ENCODE results near the gene KCNQ1. TPM values are rescaled to one million over a fixed set of nuclear protein-coding genes. Genes with fewer than 3 reads are reported as not detected.

Gene KCNQ1
- total and polyA plus RNA-seq, 2 experiments from 2014 or later: not detected

- WGBS, 2 experiments (ENCODE audit: low coverage in 1 of 2, low lambda C conversion rate in 2 of 2, missing lambda C conversion rate in 2 of 2): 55 to 61% methylated on average over 13 to 16 of the region's 16 CpGs
Measured at GRCh38 chr11:2466869-2467694, 22.3 kb downstream of the KCNQ1 start.

GRCh38 chr11:2467695-2468055, 22.9 kb downstream of the KCNQ1 start:
- no peaks in the 10 kb centered on the region for H3K4me1 ChIP-seq (ENCODE audit: insufficient read depth)
- H3K27ac ChIP-seq: no peak overlapping the region
- WGBS, 2 experiments (ENCODE audit: low coverage in 1 of 2, low lambda C conversion rate in 2 of 2, missing lambda C conversion rate in 2 of 2): 59 to 69% methylated on average over 5 to 7 of the region's 7 CpGs
- peaks cover 4% of the 10 kb centered on the region for H3K27me3 ChIP-seq (replicated peaks; ENCODE audit: insufficient read depth)
- no peaks in the 10 kb centered on the region for H3F3A ChIP-seq (ENCODE audit: insufficient read depth)
- H3K79me2 ChIP-seq (ENCODE audit: insufficient read depth): no peaks in the 10 kb centered on the region
- no peak overlapping the region for H3K4me2 ChIP-seq (ENCODE audit: unreplicated experiment)
- H3K4me3 ChIP-seq: no peak overlapping the region
- no peaks in the 10 kb centered on the region for H4K20me1 ChIP-seq (ENCODE audit: insufficient read depth)
- no peaks in the 10 kb centered on the region for H3K9me2 ChIP-seq (ENCODE audit: insufficient read depth)
- H3K9me3 ChIP-seq (ENCODE audit: low read depth): no peaks in the 10 kb centered on the region
- DNase-seq: no peak
- in situ Hi-C loops (cut with MboI): no loop called here
- TF ChIP-seq EZH2phosphoT487 (IDR thresholded peaks at IDR 0.05; ENCODE audit: insufficient read depth, low read depth) (no peak), EZH2 (IDR thresholded peaks at IDR 0.05; ENCODE audit: insufficient read depth, poor library complexity, severe bottlenecking) (no peak)
- no peak overlapping the region for H2AFZ ChIP-seq
- no peaks in the 10 kb centered on the region for H3K36me3 ChIP-seq (ENCODE audit: low read depth)
- no peak overlapping the region for H3K9ac ChIP-seq

More at GRCh38 chr11:2466869-2467694, 22.3 kb downstream of the KCNQ1 start:
- H3F3A ChIP-seq (ENCODE audit: insufficient read depth): no peaks in the 10 kb centered on the region
- H3K9ac ChIP-seq: no peak overlapping the region
- in situ Hi-C loops (cut with MboI): no loop called here
- TF ChIP-seq EZH2phosphoT487 (IDR thresholded peaks at IDR 0.05; ENCODE audit: insufficient read depth, low read depth) (no peak), EZH2 (IDR thresholded peaks at IDR 0.05; ENCODE audit: insufficient read depth, poor library complexity, severe bottlenecking) (no peak)
- H2AFZ ChIP-seq: no peak overlapping the region
- H3K4me1 ChIP-seq (ENCODE audit: insufficient read depth): no peaks in the 10 kb centered on the region
- no peaks in the 10 kb centered on the region for H4K20me1 ChIP-seq (ENCODE audit: insufficient read depth)
- peaks cover 4% of the 10 kb centered on the region for H3K27me3 ChIP-seq (replicated peaks; ENCODE audit: insufficient read depth)
- no peaks in the 10 kb centered on the region for H3K36me3 ChIP-seq (ENCODE audit: low read depth)
- DNase-seq: no peak
- no peaks in the 10 kb centered on the region for H3K79me2 ChIP-seq (ENCODE audit: insufficient read depth)
- H3K27ac ChIP-seq: no peak overlapping the region
- H3K9me3 ChIP-seq (ENCODE audit: low read depth): no peaks in the 10 kb centered on the region
- no peak overlapping the region for H3K4me3 ChIP-seq
- H3K9me2 ChIP-seq (ENCODE audit: insufficient read depth): no peaks in the 10 kb centered on the region
- H3K4me2 ChIP-seq (ENCODE audit: unreplicated experiment): no peak overlapping the region

GRCh38 chr11:2468363-2469235, 23.8 kb downstream of the KCNQ1 start:
- Histone ChIP-seq H3K9me2 (ENCODE audit: insufficient read depth) (no peaks in the 10 kb centered on the region), H3K36me3 (ENCODE audit: low read depth) (no peaks in the 10 kb centered on the region), H3K9me3 (ENCODE audit: low read depth) (no peaks in the 10 kb centered on the region), H4K20me1 (ENCODE audit: insufficient read depth) (no peaks in the 10 kb centered on the region), H3K4me3 (no peak overlapping the region), H3K4me1 (ENCODE audit: insufficient read depth) (no peaks in the 10 kb centered on the region), H3K4me2 (ENCODE audit: unreplicated experiment) (no peak overlapping the region), H3F3A (ENCODE audit: insufficient read depth) (no peaks in the 10 kb centered on the region), H3K27me3 (replicated peaks; ENCODE audit: insufficient read depth) (peaks cover 4% of the 10 kb centered on the region), H3K9ac (no peak overlapping the region), H3K79me2 (ENCODE audit: insufficient read depth) (no peaks in the 10 kb centered on the region), H2AFZ (no peak overlapping the region), H3K27ac (no peak overlapping the region)
- 52 to 54% methylated on average over 21 of the region's 21 CpGs for WGBS, 2 experiments (ENCODE audit: low coverage in 1 of 2, low lambda C conversion rate in 2 of 2, missing lambda C conversion rate in 2 of 2)
- no peak for DNase-seq
- in situ Hi-C loops (cut with MboI): no loop called here
- no peak for TF ChIP-seq EZH2phosphoT487 (IDR thresholded peaks at IDR 0.05; ENCODE audit: insufficient read depth, low read depth)
- no peak for TF ChIP-seq EZH2 (IDR thresholded peaks at IDR 0.05; ENCODE audit: insufficient read depth, poor library complexity, severe bottlenecking)

- no peaks in the 10 kb centered on the region for H3K9me3 ChIP-seq (ENCODE audit: low read depth)
- H2AFZ ChIP-seq: no peak overlapping the region
- H3K9me2 ChIP-seq (ENCODE audit: insufficient read depth): no peaks in the 10 kb centered on the region
- TF ChIP-seq EZH2phosphoT487 (IDR thresholded peaks at IDR 0.05; ENCODE audit: insufficient read depth, low read depth) (no peak), EZH2 (IDR thresholded peaks at IDR 0.05; ENCODE audit: insufficient read depth, poor library complexity, severe bottlenecking) (no peak)
- 46 to 57% methylated on average over 7 of the region's 7 CpGs for WGBS, 2 experiments (ENCODE audit: low coverage in 1 of 2, low lambda C conversion rate in 2 of 2, missing lambda C conversion rate in 2 of 2)
- no peaks in the 10 kb centered on the region for H4K20me1 ChIP-seq (ENCODE audit: insufficient read depth)
- H3F3A ChIP-seq (ENCODE audit: insufficient read depth): no peaks in the 10 kb centered on the region
- H3K27me3 ChIP-seq (replicated peaks; ENCODE audit: insufficient read depth): peaks cover 11% of the 10 kb centered on the region
- H3K79me2 ChIP-seq (ENCODE audit: insufficient read depth): no peaks in the 10 kb centered on the region
- H3K4me2 ChIP-seq (ENCODE audit: unreplicated experiment): no peak overlapping the region
- H3K4me1 ChIP-seq (ENCODE audit: insufficient read depth): no peaks in the 10 kb centered on the region
- in situ Hi-C loops (cut with MboI): no loop called here
- no peak for DNase-seq
- H3K36me3 ChIP-seq (ENCODE audit: low read depth): no peaks in the 10 kb centered on the region
- H3K27ac ChIP-seq: no peak overlapping the region
- no peak overlapping the region for H3K9ac ChIP-seq
- H3K4me3 ChIP-seq: no peak overlapping the region
Measured at GRCh38 chr11:2470495-2470894, 25.7 kb downstream of the KCNQ1 start.
